ENCODE results near the gene GNA12.

GNA12 gene

GRCh38 chr7:2761131-2761624 is 82.9 kb downstream of the GNA12 start:
- DNase-seq (ENCODE audit: extremely low spot score) = no peak
- ChIA-PET POLR2A (no interaction called here), CTCF (interaction anchor here (0.8 to 5.0 kb wide), 7 partner anchors 9 to 50 kb away, joined by 3 to 27 read pairs (median 8); no protein-coding TSS in a partner anchor)
- TF ChIP-seq CTCF (IDR thresholded peaks at IDR 0.05; ENCODE audit: control extremely low read depth, extremely low read depth, low read depth, missing control alignments) = no peak

GRCh38 chr7:2760098-2760889 is 83.8 kb downstream of the GNA12 start:
- POLR2A ChIA-PET = no interaction called here
- CTCF ChIA-PET = interaction anchor here (0.6 to 5.0 kb wide), 6 partner anchors 8 to 49 kb away, joined by 3 to 27 read pairs (median 8); no protein-coding TSS in a partner anchor
- DNase-seq (ENCODE audit: extremely low spot score) = no peak
- no peak for TF ChIP-seq CTCF (IDR thresholded peaks at IDR 0.05; ENCODE audit: control extremely low read depth, extremely low read depth, low read depth, missing control alignments)

- no peak for DNase-seq (ENCODE audit: extremely low spot score)
- TF ChIP-seq CTCF (IDR thresholded peaks at IDR 0.05; ENCODE audit: control extremely low read depth, extremely low read depth, low read depth, missing control alignments) = no peak
- ChIA-PET POLR2A (no interaction called here), CTCF (interaction anchor here (2.5 to 5.0 kb wide), 3 partner anchors 10 to 49 kb away, joined by 8 to 27 read pairs (median 9); no protein-coding TSS in a partner anchor)
Observed at GRCh38 chr7:2759736-2760097, 84.4 kb downstream of the GNA12 start.

GRCh38 chr7:2758673-2759616 is 85.2 kb downstream of the GNA12 start:
- CTCF ChIA-PET = interaction anchor here (1.3 to 5.0 kb wide), 7 partner anchors 11 to 396 kb away, joined by 3 to 27 read pairs (median 8); no protein-coding TSS in a partner anchor
- TF ChIP-seq CTCF (IDR thresholded peaks at IDR 0.05; ENCODE audit: control extremely low read depth, extremely low read depth, low read depth, missing control alignments) = no peak
- POLR2A ChIA-PET = no interaction called here
- no peak for DNase-seq (ENCODE audit: extremely low spot score)

- CTCF ChIA-PET = interaction anchor here (0.6 to 5.0 kb wide), 7 partner anchors 12 to 397 kb away, joined by 3 to 27 read pairs (median 3); no protein-coding TSS in a partner anchor
- DNase-seq (ENCODE audit: extremely low spot score) = peak; percentile 69
- TF ChIP-seq CTCF (IDR thresholded peaks at IDR 0.05; ENCODE audit: control extremely low read depth, extremely low read depth, low read depth, missing control alignments) = no peak
- POLR2A ChIA-PET = no interaction called here
Observed at GRCh38 chr7:2757904-2758672, 86.0 kb downstream of the GNA12 start.

Data from GM10248 (cell line).